Activated naive CD8-positive, alpha-beta T cell (primary cell): ENCODE measurements around the gene RPS6KA2.

Experiments used
- H3K27ac Mint-ChIP-seq: one replicate; pipeline ENCODE4 v1.8.0; 2021; ENCODE audit warnings: mixed read lengths
- H3K27me3 Mint-ChIP-seq: one replicate; pipeline ENCODE4 v1.8.0; 2021; ENCODE audit warnings: mixed read lengths
- H3K36me3 Mint-ChIP-seq: one replicate; pipeline ENCODE4 v1.8.0; 2021; ENCODE audit warnings: mixed read lengths
- H3K4me1 Mint-ChIP-seq: one replicate; pipeline ENCODE4 v1.8.0; 2021; ENCODE audit warnings: low read depth, mixed read lengths
- H3K4me3 Mint-ChIP-seq: one replicate; pipeline ENCODE4 v1.8.0; 2021; ENCODE audit warnings: mild to moderate bottlenecking, mixed read lengths
- H3K9me3 Mint-ChIP-seq: one replicate; pipeline ENCODE4 v1.8.0; 2021; ENCODE audit warnings: low read depth, mixed read lengths

RPS6KA2 gene

GRCh38 chr6:166418691-166419143 lies 208.3 kb downstream of the RPS6KA2 start:
- H3K36me3 Mint-ChIP-seq, result peaks cover 18% of the 10 kb centered on the region

GRCh38 chr6:166417285-166417691 lies 209.8 kb downstream of the RPS6KA2 start:
- no peaks in the 10 kb centered on the region for H3K9me3 Mint-ChIP-seq
- peak overlapping the region; percentile 87 for H3K27ac Mint-ChIP-seq
- peak overlapping the region; percentile 51 for H3K4me3 Mint-ChIP-seq
- H3K4me1 Mint-ChIP-seq, result peaks cover 83% of the 10 kb centered on the region
- H3K27me3 Mint-ChIP-seq, result no peaks in the 10 kb centered on the region
- peaks cover 18% of the 10 kb centered on the region for H3K36me3 Mint-ChIP-seq

More at GRCh38 chr6:166418691-166419143, 208.3 kb downstream of the RPS6KA2 start:
- no peaks in the 10 kb centered on the region for H3K27me3 Mint-ChIP-seq
- peaks cover 74% of the 10 kb centered on the region for H3K4me1 Mint-ChIP-seq
- H3K4me3 Mint-ChIP-seq, result peak overlapping the region; percentile 52
- H3K27ac Mint-ChIP-seq, result peak overlapping the region; percentile 87
- no peaks in the 10 kb centered on the region for H3K9me3 Mint-ChIP-seq

DNA sequence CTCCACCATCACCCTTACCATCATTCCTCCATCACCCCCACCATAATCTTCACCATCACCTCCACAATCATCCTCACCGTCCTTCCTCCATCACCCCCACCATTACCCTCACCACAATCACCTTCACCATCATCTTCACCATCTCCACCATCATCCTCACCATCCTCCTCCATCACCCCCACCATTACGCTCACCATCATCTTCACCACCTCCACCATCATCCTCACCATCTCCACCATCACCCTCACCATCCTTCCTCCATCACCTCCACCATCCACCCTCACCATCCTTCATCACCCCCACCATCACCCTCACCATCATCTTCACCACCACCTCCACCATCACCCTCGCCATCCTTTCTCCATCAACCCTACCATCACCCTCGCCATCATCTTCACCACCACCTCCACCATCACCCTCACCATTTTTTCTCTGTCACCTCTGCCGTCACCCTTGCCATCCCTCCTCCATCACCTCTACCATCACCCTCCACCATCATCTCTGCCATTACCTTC lies 211.2 kb downstream of the RPS6KA2 start:
- H3K9me3 Mint-ChIP-seq, result no peaks in the 10 kb centered on the region
- H3K27me3 Mint-ChIP-seq, result no peaks in the 10 kb centered on the region
- peaks cover 18% of the 10 kb centered on the region for H3K36me3 Mint-ChIP-seq
- H3K4me3 Mint-ChIP-seq, result peak overlapping the region; percentile 51
- H3K27ac Mint-ChIP-seq, result peak overlapping the region; percentile 87
- H3K4me1 Mint-ChIP-seq, result peaks cover 94% of the 10 kb centered on the region

- peak overlapping the region; percentile 87 for H3K27ac Mint-ChIP-seq
- H3K36me3 Mint-ChIP-seq, result peaks cover 18% of the 10 kb centered on the region
- peaks cover 94% of the 10 kb centered on the region for H3K4me1 Mint-ChIP-seq
- H3K4me3 Mint-ChIP-seq, result peak overlapping the region; percentile 51
- no peaks in the 10 kb centered on the region for H3K27me3 Mint-ChIP-seq
- no peaks in the 10 kb centered on the region for H3K9me3 Mint-ChIP-seq
These were observed 211.7 kb downstream of the RPS6KA2 start for GRCh38 chr6:166415306-166415705.

GRCh38 chr6:166413491-166413951 lies 213.5 kb downstream of the RPS6KA2 start:
- Mint-ChIP-seq H3K27ac (peak overlapping the region; percentile 34), H3K4me1 (peaks cover 83% of the 10 kb centered on the region)

GRCh38 chr6:166412911-166413384 lies 214.1 kb downstream of the RPS6KA2 start:
- Mint-ChIP-seq H3K27ac (peak overlapping the region; percentile 34), H3K4me1 (peaks cover 77% of the 10 kb centered on the region), H3K36me3 (peaks cover 18% of the 10 kb centered on the region), H3K27me3 (no peaks in the 10 kb centered on the region), H3K9me3 (no peaks in the 10 kb centered on the region), H3K4me3 (no peak overlapping the region)

More at GRCh38 chr6:166413491-166413951, 213.5 kb downstream of the RPS6KA2 start:
- no peak overlapping the region for H3K4me3 Mint-ChIP-seq
- H3K27me3 Mint-ChIP-seq, result no peaks in the 10 kb centered on the region
- H3K36me3 Mint-ChIP-seq, result peaks cover 18% of the 10 kb centered on the region
- no peaks in the 10 kb centered on the region for H3K9me3 Mint-ChIP-seq

DNA sequence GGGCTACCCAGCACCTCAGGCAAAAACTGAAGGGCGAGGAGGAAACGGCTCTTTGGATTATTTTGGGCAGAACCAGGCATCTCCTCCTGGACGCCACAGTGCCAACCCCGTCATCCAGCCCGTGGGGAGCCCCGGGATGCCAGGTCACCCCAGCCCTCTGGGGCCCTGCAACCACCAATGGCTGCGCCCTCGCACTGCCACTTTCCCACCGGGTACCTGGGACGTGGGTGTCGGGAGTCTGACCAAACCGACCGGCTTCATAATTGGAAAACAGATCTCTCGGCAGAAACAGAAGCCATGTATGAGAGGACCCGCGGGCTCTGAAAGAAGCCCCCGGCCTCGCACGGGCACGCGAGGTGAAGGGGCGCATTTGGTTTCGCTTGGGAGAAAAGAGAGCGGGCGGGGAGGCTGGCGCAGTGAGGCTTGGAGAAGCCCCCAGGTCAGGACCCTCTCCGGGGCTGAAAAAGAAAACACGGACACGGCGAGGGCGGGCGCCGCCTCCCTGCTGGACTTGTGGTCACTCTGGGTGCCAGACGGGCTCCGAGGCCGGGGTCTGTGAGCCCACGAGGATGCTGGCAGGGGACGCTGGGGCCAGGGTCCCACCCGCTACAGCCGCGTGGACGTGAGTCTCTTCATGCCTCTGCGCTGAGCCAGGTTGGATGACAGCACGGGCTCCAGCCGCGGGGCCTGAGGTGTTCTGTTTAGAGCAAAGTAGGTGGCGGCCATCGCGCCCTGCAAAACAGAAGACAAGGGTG lies 214.7 kb downstream of the RPS6KA2 start:
- Mint-ChIP-seq H3K27me3 (no peaks in the 10 kb centered on the region), H3K9me3 (no peaks in the 10 kb centered on the region), H3K4me1 (peaks cover 71% of the 10 kb centered on the region), H3K27ac (peak overlapping the region; percentile 90), H3K36me3 (peaks cover 18% of the 10 kb centered on the region), H3K4me3 (peak overlapping the region; percentile 82)

DNA sequence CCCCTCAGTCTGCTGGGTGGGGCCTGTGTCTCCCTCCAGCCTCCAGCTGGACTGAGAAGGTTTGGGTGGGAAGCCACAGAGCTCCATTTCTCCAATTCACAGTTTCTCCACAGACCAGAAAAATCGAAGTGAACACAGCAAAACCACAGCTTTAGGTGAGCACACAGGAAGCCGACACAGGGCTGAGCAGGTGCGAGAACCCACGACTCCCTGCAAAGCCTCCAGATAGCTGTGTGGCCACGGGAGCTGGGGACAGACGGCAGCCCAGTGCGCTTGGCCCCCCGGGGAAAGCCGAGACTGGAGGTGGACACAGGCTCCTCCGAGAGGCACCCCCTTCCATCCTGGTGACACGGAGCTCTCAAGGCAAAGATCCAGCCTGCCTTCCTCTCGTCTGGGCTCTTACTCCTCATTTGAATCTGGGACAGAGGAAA lies 215.3 kb downstream of the RPS6KA2 start:
- Mint-ChIP-seq H3K27me3 (no peaks in the 10 kb centered on the region), H3K4me1 (peaks cover 65% of the 10 kb centered on the region), H3K27ac (peak overlapping the region; percentile 90), H3K4me3 (peak overlapping the region; percentile 82), H3K36me3 (peaks cover 14% of the 10 kb centered on the region), H3K9me3 (no peaks in the 10 kb centered on the region)

DNA sequence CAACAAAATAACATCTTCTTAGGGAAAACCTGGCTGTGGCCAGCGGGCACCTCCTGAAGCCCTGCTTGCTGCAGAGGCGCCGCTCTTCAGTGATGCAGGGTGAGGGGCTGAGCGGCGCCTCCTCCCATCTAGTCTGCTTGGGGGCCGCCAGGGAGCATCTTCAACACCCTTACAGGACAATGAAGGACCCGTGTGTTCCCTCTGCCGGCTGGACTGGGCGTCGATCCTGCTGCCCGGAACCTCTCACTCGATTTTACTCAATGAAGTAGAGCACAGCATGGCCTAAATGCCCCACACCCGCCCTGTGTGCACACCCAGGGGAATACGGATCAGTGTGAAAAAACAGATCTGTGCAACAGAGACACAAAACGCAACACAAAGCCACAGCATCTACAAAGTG lies 215.8 kb downstream of the RPS6KA2 start:
- H3K27ac Mint-ChIP-seq, result peak overlapping the region; percentile 90
- peak overlapping the region; percentile 82 for H3K4me3 Mint-ChIP-seq
- peaks cover 61% of the 10 kb centered on the region for H3K4me1 Mint-ChIP-seq
- peaks cover 9% of the 10 kb centered on the region for H3K36me3 Mint-ChIP-seq
- no peaks in the 10 kb centered on the region for H3K27me3 Mint-ChIP-seq
- H3K9me3 Mint-ChIP-seq, result no peaks in the 10 kb centered on the region

DNA sequence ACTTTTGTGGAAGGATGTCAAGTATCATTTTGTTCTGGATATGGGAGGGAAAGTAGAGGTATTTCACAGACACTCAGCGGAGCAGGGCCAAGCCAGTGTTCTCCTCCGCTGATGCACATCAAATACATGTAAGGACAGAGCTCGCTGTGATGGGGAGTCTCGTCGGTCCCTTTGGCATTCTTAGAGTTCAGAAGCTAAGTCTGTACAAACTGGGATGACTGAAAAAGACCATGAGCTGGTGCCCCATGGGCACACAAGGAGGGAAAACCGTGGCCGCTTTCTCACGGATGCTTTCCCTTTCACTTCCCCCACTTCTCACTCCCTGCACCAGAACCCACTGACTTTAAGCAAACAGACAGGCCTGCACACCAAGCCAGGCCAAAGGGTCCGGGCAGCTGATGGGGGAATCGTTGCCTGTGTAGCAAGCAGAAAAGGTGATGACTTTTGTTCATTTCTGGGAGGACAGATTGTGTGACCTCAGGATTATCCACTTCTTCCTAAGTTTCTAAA lies 216.6 kb downstream of the RPS6KA2 start:
- H3K27me3 Mint-ChIP-seq, result no peaks in the 10 kb centered on the region
- H3K9me3 Mint-ChIP-seq, result no peaks in the 10 kb centered on the region
- peak overlapping the region; percentile 27 for H3K4me3 Mint-ChIP-seq
- H3K4me1 Mint-ChIP-seq, result peaks cover 53% of the 10 kb centered on the region
- peaks cover 3% of the 10 kb centered on the region for H3K36me3 Mint-ChIP-seq
- peak overlapping the region; percentile 25 for H3K27ac Mint-ChIP-seq

- Mint-ChIP-seq H3K27ac (no peak overlapping the region), H3K4me1 (peaks cover 39% of the 10 kb centered on the region), H3K27me3 (no peaks in the 10 kb centered on the region)
These were observed 217.9 kb downstream of the RPS6KA2 start for GRCh38 chr6:166408936-166409755.

GRCh38 chr6:166406197-166406596 lies 220.9 kb downstream of the RPS6KA2 start:
- Mint-ChIP-seq H3K9me3 (no peaks in the 10 kb centered on the region), H3K27ac (no peak overlapping the region), H3K36me3 (no peaks in the 10 kb centered on the region), H3K4me3 (no peak overlapping the region), H3K4me1 (peaks cover 16% of the 10 kb centered on the region), H3K27me3 (no peaks in the 10 kb centered on the region)

More at GRCh38 chr6:166408936-166409755, 217.9 kb downstream of the RPS6KA2 start:
- Mint-ChIP-seq H3K9me3 (no peaks in the 10 kb centered on the region), H3K36me3 (no peaks in the 10 kb centered on the region), H3K4me3 (no peak overlapping the region)

DNA sequence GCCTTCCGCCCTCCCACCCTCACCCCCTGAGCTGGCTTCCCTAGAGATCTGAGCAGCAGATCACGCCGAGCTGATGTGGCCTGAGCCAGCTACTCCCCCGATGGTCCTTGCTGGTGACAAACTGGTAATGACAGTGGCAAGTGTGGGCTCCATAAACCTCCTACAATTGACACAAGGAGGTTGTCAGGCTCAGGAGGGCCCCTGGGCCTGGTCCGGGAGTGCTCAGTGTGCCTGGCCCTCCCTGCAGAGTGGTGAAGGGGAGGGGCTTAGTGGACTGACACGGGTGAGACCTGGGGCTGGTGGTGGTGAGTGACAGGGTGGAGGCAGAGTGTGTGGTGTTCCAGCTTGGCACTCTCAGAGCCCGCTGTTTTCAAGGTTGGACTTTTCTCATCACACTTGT lies 221.7 kb downstream of the RPS6KA2 start:
- no peak overlapping the region for H3K27ac Mint-ChIP-seq
- H3K9me3 Mint-ChIP-seq, result no peaks in the 10 kb centered on the region
- H3K4me1 Mint-ChIP-seq, result peaks cover 7% of the 10 kb centered on the region
- H3K36me3 Mint-ChIP-seq, result no peaks in the 10 kb centered on the region
- H3K4me3 Mint-ChIP-seq, result no peak overlapping the region
- no peaks in the 10 kb centered on the region for H3K27me3 Mint-ChIP-seq

DNA sequence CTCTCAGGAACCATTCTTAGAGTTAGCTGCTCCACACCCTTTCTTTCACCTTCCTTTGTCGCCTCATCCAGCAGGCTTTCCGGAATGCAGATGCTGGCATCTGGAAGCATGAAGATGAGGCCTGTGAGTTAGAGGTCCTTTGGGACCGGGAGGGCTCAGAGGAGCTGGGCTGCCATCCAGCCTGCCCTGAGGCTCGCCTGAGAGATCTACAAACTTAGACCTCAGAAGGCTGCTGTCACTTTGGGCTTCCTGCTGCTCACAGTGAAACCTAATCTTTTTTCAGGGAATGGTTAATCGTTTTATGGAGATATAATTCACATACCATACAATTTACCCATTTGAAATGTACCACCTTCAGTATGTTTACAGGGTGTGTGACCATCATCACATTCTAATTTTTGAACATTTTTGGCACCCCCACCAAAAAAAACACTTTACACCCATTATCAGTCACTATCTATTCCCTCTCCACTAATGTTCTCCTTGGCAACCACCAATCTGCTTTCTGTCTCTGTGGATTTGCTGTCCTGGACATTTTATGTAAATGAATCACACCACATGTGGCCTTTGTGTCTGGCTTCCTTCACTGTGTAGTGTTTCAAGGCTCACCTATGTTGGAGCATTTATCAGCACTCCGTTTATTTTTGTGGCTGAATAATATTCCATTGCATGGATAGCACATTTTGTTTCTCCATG lies 224.3 kb downstream of the RPS6KA2 start:
- Mint-ChIP-seq H3K27me3 (no peaks in the 10 kb centered on the region), H3K4me3 (no peak overlapping the region), H3K4me1 (no peaks in the 10 kb centered on the region), H3K9me3 (no peaks in the 10 kb centered on the region), H3K27ac (peak overlapping the region; percentile 41), H3K36me3 (peaks cover 3% of the 10 kb centered on the region)
